ENCODE data around the gene OPRPN. TPM values are rescaled to one million over a fixed set of nuclear protein-coding genes. Genes with fewer than 3 reads are reported as not detected.

The OPRPN gene
- total and polyA plus RNA-seq, 2 of the 4 experiments (the other 2 are of a cell fraction), result not detected

DNA sequence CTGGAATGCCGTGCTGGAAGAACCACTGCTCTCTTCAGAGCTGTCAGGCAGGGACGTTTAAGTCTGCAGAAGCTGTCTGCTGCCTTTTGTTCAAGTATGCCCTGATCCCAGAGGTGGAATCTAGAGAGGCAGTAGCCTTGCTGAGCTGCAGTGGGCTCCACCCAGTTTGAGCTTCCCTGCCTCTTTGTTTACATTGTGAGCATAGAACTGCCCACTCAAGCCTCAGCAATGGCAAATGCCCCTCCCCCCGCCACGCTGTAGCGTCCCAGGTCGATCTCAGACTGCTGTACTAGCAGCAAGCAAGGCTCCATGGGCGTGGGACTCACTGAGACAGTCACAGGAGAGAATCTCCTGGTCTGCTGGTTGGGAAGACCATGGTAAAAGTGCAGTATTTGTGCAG, 39.5 kb downstream of the OPRPN start:
- no peak overlapping the region for H3K18ac ChIP-seq (ENCODE audit: low read depth, low read length)
- H4K20me1 ChIP-seq (ENCODE audit: insufficient read depth, low read length), result no peaks in the 10 kb centered on the region
- H3K27ac ChIP-seq (ENCODE audit: insufficient read depth, low read length), result no peak overlapping the region
- no peak overlapping the region for H3K4ac ChIP-seq (ENCODE audit: low read depth, low read length)
- no peaks in the 10 kb centered on the region for H3K79me1 ChIP-seq (ENCODE audit: low read depth in 1 of 2, low read length in 2 of 2)
- no peak overlapping the region for H2AK5ac ChIP-seq (ENCODE audit: low read depth, low read length)
- CTCF ChIA-PET, result no interaction called here
- H2BK20ac ChIP-seq (ENCODE audit: low read depth, low read length), result no peak overlapping the region
- no peak overlapping the region for H2AK9ac ChIP-seq (replicated peaks; ENCODE audit: low read depth, low read length, poor library complexity)
- no peak overlapping the region for H3K9ac ChIP-seq (ENCODE audit: low read depth, low read length)
- no peak overlapping the region for H2AFZ ChIP-seq (replicated peaks; ENCODE audit: low read length, poor library complexity)
- no peak overlapping the region for H3K23ac ChIP-seq (ENCODE audit: low read depth, low read length)
- intact Hi-C loops (cut with micrococcal nuclease), result no loop called here
- H3K36me3 ChIP-seq (ENCODE audit: control insufficient read depth, insufficient read depth, low read length), result no peaks in the 10 kb centered on the region
- dilution Hi-C loops (cut with HindIII; ENCODE audit: low sequenced_read_pairs, unreplicated experiment), result no loop called here
- no peak overlapping the region for H4K5ac ChIP-seq (ENCODE audit: low read depth, low read length)
- DNase-seq (no peak), ATAC-seq (ENCODE audit: low read depth) (no peak)
- no peak overlapping the region for H4K8ac ChIP-seq (ENCODE audit: low read depth in 2 of 2, low read length in 2 of 2)
- no peaks in the 10 kb centered on the region for H3K4me1 ChIP-seq (ENCODE audit: control insufficient read depth, insufficient read depth, low read length)
- POLR2A ChIA-PET (ENCODE audit: unreplicated experiment), result no interaction called here
- no peak overlapping the region for H3K4me2 ChIP-seq (ENCODE audit: low read depth, low read length)
- no peak overlapping the region for H3K14ac ChIP-seq (replicated peaks; ENCODE audit: low read depth, low read length)
- H3K9me3 ChIP-seq (ENCODE audit: control insufficient read depth, insufficient read depth, low read length), result no peaks in the 10 kb centered on the region
- no peak overlapping the region for H2BK120ac ChIP-seq (ENCODE audit: low read depth, low read length)
- 18% methylated on average over 2 of the region's 7 CpGs; no CpG with 5 or more reads in 1 of the 2 experiments for WGBS, 2 experiments (ENCODE audit: extremely low coverage in 2 of 2, insufficient read length in 1 of 2)
- in situ Hi-C loops (cut with MboI; ENCODE audit: low sequenced_read_pairs), result no loop called here
- H4K91ac ChIP-seq (ENCODE audit: insufficient read depth, low read depth, low read length), result no peak overlapping the region
- H3K9me1 ChIP-seq (ENCODE audit: insufficient read depth, low read length), result no peaks in the 10 kb centered on the region
- no peaks in the 10 kb centered on the region for H3K27me3 ChIP-seq (ENCODE audit: control insufficient read depth, insufficient read depth, low read length)
- BruUV-seq (replicated peaks), result no TSS peak
- no peak overlapping the region for H3K4me3 ChIP-seq (ENCODE audit: insufficient read depth, low read depth, low read length)
- no peak overlapping the region for H2BK5ac ChIP-seq (ENCODE audit: low read depth, low read length, poor library complexity, severe bottlenecking)
- no peak for TF ChIP-seq CEBPB (IDR thresholded peaks at IDR 0.05; ENCODE audit: low read depth, low read length)
- no peak for TF ChIP-seq MXI1 (IDR thresholded peaks at IDR 0.05; ENCODE audit: borderline replicate concordance, low read depth, low read length)
- TF ChIP-seq, protein P1, sequence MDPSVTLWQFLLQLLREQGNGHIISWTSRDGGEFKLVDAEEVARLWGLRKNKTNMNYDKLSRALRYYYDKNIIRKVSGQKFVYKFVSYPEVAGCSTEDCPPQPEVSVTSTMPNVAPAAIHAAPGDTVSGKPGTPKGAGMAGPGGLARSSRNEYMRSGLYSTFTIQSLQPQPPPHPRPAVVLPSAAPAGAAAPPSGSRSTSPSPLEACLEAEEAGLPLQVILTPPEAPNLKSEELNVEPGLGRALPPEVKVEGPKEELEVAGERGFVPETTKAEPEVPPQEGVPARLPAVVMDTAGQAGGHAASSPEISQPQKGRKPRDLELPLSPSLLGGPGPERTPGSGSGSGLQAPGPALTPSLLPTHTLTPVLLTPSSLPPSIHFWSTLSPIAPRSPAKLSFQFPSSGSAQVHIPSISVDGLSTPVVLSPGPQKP (IDR thresholded peaks at IDR 0.05; ENCODE audit: borderline replicate concordance, low read depth, low read length), result no peak
- no peak for TF ChIP-seq CHD1 (IDR thresholded peaks at IDR 0.05; ENCODE audit: low read depth, low read length)
- no peak for TF ChIP-seq FOS (IDR thresholded peaks at IDR 0.05; ENCODE audit: low read depth, low read length)
- no peak for TF ChIP-seq RAD21 (IDR thresholded peaks at IDR 0.05; ENCODE audit: low read length)
- TF ChIP-seq POLR2A (IDR thresholded peaks at IDR 0.05; ENCODE audit: low read depth, low read length), result no peak
- no peak for TF ChIP-seq SMC3 (IDR thresholded peaks at IDR 0.05; ENCODE audit: low read depth, low read length)
- TF ChIP-seq, protein P2, sequence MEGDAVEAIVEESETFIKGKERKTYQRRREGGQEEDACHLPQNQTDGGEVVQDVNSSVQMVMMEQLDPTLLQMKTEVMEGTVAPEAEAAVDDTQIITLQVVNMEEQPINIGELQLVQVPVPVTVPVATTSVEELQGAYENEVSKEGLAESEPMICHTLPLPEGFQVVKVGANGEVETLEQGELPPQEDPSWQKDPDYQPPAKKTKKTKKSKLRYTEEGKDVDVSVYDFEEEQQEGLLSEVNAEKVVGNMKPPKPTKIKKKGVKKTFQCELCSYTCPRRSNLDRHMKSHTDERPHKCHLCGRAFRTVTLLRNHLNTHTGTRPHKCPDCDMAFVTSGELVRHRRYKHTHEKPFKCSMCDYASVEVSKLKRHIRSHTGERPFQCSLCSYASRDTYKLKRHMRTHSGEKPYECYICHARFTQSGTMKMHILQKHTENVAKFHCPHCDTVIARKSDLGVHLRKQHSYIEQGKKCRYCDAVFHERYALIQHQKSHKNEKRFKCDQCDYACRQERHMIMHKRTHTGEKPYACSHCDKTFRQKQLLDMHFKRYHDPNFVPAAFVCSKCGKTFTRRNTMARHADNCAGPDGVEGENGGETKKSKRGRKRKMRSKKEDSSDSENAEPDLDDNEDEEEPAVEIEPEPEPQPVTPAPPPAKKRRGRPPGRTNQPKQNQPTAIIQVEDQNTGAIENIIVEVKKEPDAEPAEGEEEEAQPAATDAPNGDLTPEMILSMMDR (conservative IDR thresholded peaks at IDR 0.05; ENCODE audit: low read depth, low read length), result no peak
- TF ChIP-seq BHLHE40 (IDR thresholded peaks at IDR 0.05; ENCODE audit: low read depth, low read length), result no peak
- no peak for TF ChIP-seq RCOR1 (IDR thresholded peaks at IDR 0.05; ENCODE audit: insufficient replicate concordance, low read length)
- no peak for TF ChIP-seq NFE2L2 (IDR thresholded peaks at IDR 0.05; ENCODE audit: low read depth, low read length)
- TF ChIP-seq, protein P3, sequence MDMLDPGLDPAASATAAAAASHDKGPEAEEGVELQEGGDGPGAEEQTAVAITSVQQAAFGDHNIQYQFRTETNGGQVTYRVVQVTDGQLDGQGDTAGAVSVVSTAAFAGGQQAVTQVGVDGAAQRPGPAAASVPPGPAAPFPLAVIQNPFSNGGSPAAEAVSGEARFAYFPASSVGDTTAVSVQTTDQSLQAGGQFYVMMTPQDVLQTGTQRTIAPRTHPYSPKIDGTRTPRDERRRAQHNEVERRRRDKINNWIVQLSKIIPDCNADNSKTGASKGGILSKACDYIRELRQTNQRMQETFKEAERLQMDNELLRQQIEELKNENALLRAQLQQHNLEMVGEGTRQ (IDR thresholded peaks at IDR 0.05; ENCODE audit: low read depth, low read length), result no peak
- no peak for TF ChIP-seq MAZ (IDR thresholded peaks at IDR 0.05; ENCODE audit: borderline replicate concordance, low read depth, low read length)
- TF ChIP-seq MAFK (IDR thresholded peaks at IDR 0.05; ENCODE audit: low read depth, low read length), result no peak
- H3K56ac ChIP-seq (ENCODE audit: extremely low read depth, insufficient read depth, low read length), result no peak overlapping the region
- no peak overlapping the region for H2BK15ac ChIP-seq (ENCODE audit: low read depth, low read length)

All from IMR-90 (cell line).